ENCODE measurements around the gene ANKRD44. TPM values are rescaled to one million over a fixed set of nuclear protein-coding genes. Genes with fewer than 3 reads are reported as not detected.

Gene ANKRD44
- 1.7 to 4.9 TPM (median 2.7 TPM) in 5 replicates for total RNA-seq (2022; extraction: Qiagen RNA extraction)

GRCh38 chr2:197310271-197310985, at the start of gene ANKRD44:
TSS of gene ANKRD44 (minus strand) at chr2:197310780. CDS start at chr2:197310604, 176 bp downstream.

Other genes starting within 250 kb of the ANKRD44 start
- gene SF3B1, start 124.2 kb upstream of the ANKRD44 start, total RNA-seq (2022; extraction: Qiagen RNA extraction), result 130 to 151 TPM (median 131 TPM) in 5 replicates
- gene COQ10B, start 142.8 kb upstream of the ANKRD44 start, total RNA-seq (2022; extraction: Qiagen RNA extraction), result 15.8 to 18.8 TPM (median 17.3 TPM) in 5 replicates
- gene HSPD1, start 189.1 kb upstream of the ANKRD44 start, total RNA-seq (2022; extraction: Qiagen RNA extraction), result 580 to 664 TPM (median 637 TPM) in 5 replicates
- gene HSPE1, start 189.6 kb upstream of the ANKRD44 start, total RNA-seq (2022; extraction: Qiagen RNA extraction), result 520 to 964 TPM (median 574 TPM) in 5 replicates
- gene MOB4, start 205.3 kb upstream of the ANKRD44 start, total RNA-seq (2022; extraction: Qiagen RNA extraction), result 23.7 to 32.3 TPM (median 28.2 TPM) in 5 replicates